Thyroid gland (tissue), 4 donors: Measurements from ENCODE around the gene PIGV.

ENCODE experiments used
- POLR2A ChIP-seq, 2 donors: fragments of 450-650 bp; IDR thresholded peaks; one replicate each; pipeline ENCODE4 v1.6.1; 2017; ENCODE audit warnings: antibody characterized with exemption in 2 of 2, mild to moderate bottlenecking in 2 of 2, moderate library complexity in 1 of 2
- TF ChIP-seq, protein P1 (sequence below), 6 experiments: fragments of 200-600 bp in 3 of 6; fragments of 450-650 bp in 3 of 6; sonication (generic) in 3 of 6; IDR thresholded peaks; one replicate each; pipeline ENCODE4 v1.5.1; 2016 to 2019; ENCODE audit warnings: antibody characterized with exemption in 6 of 6, mild to moderate bottlenecking in 2 of 6, inconsistent platforms in 1 of 6, moderate library complexity in 1 of 6

DNA sequence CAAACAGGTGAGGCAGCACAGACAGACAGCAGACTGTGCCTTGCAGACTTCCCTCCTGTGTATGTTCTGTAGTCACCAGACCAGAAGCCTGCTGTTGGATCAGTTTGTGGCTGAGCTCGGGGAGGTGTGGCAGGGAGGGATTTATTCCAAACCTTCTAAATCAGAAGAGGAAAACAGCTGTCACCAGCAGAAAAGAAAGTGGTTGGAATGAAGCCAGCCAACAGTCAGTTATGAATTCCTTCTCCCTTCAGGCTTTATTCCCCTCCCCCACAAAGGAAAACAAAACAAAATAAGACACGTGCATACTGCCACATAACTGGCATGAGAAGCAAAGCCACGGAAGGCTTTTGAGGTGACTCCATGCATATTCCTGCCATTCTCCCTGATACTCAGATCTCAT lies 19.0 kb upstream of the PIGV start:
- TF ChIP-seq, protein P1, sequence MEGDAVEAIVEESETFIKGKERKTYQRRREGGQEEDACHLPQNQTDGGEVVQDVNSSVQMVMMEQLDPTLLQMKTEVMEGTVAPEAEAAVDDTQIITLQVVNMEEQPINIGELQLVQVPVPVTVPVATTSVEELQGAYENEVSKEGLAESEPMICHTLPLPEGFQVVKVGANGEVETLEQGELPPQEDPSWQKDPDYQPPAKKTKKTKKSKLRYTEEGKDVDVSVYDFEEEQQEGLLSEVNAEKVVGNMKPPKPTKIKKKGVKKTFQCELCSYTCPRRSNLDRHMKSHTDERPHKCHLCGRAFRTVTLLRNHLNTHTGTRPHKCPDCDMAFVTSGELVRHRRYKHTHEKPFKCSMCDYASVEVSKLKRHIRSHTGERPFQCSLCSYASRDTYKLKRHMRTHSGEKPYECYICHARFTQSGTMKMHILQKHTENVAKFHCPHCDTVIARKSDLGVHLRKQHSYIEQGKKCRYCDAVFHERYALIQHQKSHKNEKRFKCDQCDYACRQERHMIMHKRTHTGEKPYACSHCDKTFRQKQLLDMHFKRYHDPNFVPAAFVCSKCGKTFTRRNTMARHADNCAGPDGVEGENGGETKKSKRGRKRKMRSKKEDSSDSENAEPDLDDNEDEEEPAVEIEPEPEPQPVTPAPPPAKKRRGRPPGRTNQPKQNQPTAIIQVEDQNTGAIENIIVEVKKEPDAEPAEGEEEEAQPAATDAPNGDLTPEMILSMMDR (IDR thresholded peaks at IDR 0.05), result no peak
- no peak for TF ChIP-seq POLR2A (IDR thresholded peaks at IDR 0.05)
